Common myeloid progenitor, CD34-positive (primary cell): ENCODE results near the gene CD19.

Experiments used
- CTCF ChIA-PET: fragments of 350-600 bp; sonication (Branson Sonifier 250); formaldehyde crosslinking; loops from one replicate; lab custom pipeline; 2021; ENCODE audit warnings: antibody characterized with exemption; lab: Charles Lee
- POLR2A ChIA-PET: fragments of 350-600 bp; sonication (Branson Sonifier 250); formaldehyde crosslinking; loops from one replicate; lab custom pipeline; 2021; ENCODE audit warnings: antibody characterized with exemption; lab: Charles Lee
- DNase-seq, 3 donors: peaks; one replicate each; pipeline versions ENCODE4 v3.0.0 to v3.0.0-alpha.2; 2013
- H3K27ac ChIP-seq, 2 experiments: 1 replicate in 1 of 2; 2 replicates in 1 of 2; pipeline ENCODE4 v1.7.0; 2013; ENCODE audit warnings: inconsistent platforms in 2 of 2, low read length in 2 of 2, mild to moderate bottlenecking in 2 of 2, low read depth in 1 of 2, moderate library complexity in 1 of 2; ENCODE audit not compliant: severe bottlenecking in 2 of 2, insufficient read depth in 1 of 2, poor library complexity in 1 of 2
- H3K27me3 ChIP-seq, 5 experiments: replicated peaks in 2 of 5; 1 replicate in 3 of 5; 2 replicates in 2 of 5; pipeline versions ENCODE4 v1.6.1 to v1.7.0; 2013; ENCODE audit warnings: low read length in 4 of 5, mild to moderate bottlenecking in 2 of 5, moderate library complexity in 2 of 5, inconsistent platforms in 1 of 5; ENCODE audit not compliant: insufficient read depth in 5 of 5, control insufficient read depth in 4 of 5
- H3K36me3 ChIP-seq, 4 experiments: 1 replicate in 2 of 4; 2 replicates in 2 of 4; pipeline versions ENCODE4 v1.6.1 to v1.7.0; 2013; ENCODE audit warnings: low read length in 3 of 4, control low read depth in 1 of 4, mild to moderate bottlenecking in 1 of 4; ENCODE audit not compliant: control insufficient read depth in 4 of 4, insufficient read depth in 4 of 4
- H3K4me1 ChIP-seq, 4 experiments: 1 replicate in 3 of 4; 2 replicates in 1 of 4; pipeline versions ENCODE4 v1.6.1 to v1.7.1; 2013; ENCODE audit warnings: low read length in 3 of 4, mild to moderate bottlenecking in 3 of 4, control low read depth in 1 of 4, inconsistent platforms in 1 of 4, moderate library complexity in 1 of 4; ENCODE audit not compliant: control insufficient read depth in 4 of 4, insufficient read depth in 4 of 4; ENCODE audit errors: control extremely low read depth in 1 of 4
- H3K4me3 ChIP-seq, 7 experiments: 1 replicate in 4 of 7; 2 replicates in 3 of 7; pipeline versions ENCODE4 v1.5.1 to v1.7.0; 2013; ENCODE audit warnings: mild to moderate bottlenecking in 7 of 7, low read length in 6 of 7, moderate library complexity in 6 of 7, inconsistent platforms in 2 of 7, low read depth in 2 of 7, control low read depth in 1 of 7; ENCODE audit not compliant: insufficient read depth in 4 of 7, control insufficient read depth in 1 of 7; ENCODE audit errors: extremely low read depth in 1 of 7
- H3K9me3 ChIP-seq, 5 experiments: 1 replicate in 4 of 5; 2 replicates in 1 of 5; pipeline versions ENCODE4 v1.6.1 to v1.7.1; 2013; ENCODE audit warnings: low read length in 4 of 5, mild to moderate bottlenecking in 2 of 5, inconsistent platforms in 1 of 5, low read depth in 1 of 5, moderate library complexity in 1 of 5; ENCODE audit not compliant: control insufficient read depth in 4 of 5, insufficient read depth in 2 of 5; ENCODE audit errors: control extremely low read depth in 1 of 5
- WGBS: methylation state at CpG from one replicate; pipeline ENCODE4 v1.1.5; 2013; ENCODE audit not compliant: insufficient coverage; 5-methylcytosine and 5-hydroxymethylcytosine counted together

CD19 gene

DNA sequence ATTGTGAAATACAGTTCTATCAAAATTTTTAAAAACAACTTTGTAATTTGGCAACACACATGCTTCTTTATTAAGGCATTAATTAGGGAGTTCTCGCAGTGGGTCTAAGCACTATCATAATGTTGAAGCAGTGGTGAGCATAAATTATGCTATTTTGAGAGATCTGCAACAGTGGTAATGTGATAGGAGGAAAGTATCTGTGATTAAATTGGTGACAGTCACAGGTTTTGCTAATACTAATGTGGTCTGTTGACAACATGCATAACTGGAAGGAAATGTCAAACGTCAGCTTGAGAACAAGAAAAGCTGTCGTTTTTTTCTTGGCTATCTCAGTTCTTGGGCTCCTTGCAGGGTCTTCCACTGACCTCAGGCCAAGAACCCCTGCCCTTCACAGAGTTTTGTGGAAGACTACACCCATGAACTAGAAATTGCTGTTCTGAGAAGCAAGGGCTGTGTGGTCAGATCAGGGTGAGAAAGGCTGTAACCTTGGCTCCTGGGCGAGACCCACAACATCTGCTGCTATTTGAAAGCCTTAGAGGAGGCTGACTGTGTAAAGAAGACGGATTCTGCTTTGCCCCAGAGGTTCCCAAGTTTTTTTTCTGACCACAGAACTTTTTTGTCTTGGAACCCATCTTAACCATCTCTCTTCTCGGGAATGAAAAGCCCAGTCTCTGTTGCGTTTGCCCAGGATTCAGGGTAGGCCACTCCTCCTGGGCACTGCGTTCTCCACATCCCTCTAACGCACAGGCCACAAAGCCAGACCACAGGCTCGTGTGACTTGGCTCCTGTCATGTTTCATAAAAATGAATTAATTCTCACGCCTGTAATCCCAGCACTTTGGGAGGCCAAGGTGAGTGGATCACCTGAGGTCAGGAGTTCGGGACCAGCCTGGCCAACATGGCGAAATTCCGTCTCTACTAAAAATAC is 39.5 kb upstream of the CD19 start:
- DNase-seq: no peak
- peaks cover 0 to 9% (median 0%) of the 10 kb centered on the region in 4 experiments for H3K4me1 ChIP-seq
- ChIA-PET POLR2A (no interaction called here), CTCF (interaction anchor here (1.0 to 3.3 kb wide), 4 partner anchors 19 to 53 kb away, joined by 3 to 10 read pairs (median 3); no protein-coding TSS in a partner anchor)
- no peaks in the 10 kb centered on the region for H3K36me3 ChIP-seq
- H3K27me3 ChIP-seq: no peaks in the 10 kb centered on the region
- H3K4me3 ChIP-seq: no peak overlapping the region
- no peaks in the 10 kb centered on the region for H3K9me3 ChIP-seq
- no peak overlapping the region for H3K27ac ChIP-seq
- WGBS: 74% methylated on average over 12 of the region's 14 CpGs

DNA sequence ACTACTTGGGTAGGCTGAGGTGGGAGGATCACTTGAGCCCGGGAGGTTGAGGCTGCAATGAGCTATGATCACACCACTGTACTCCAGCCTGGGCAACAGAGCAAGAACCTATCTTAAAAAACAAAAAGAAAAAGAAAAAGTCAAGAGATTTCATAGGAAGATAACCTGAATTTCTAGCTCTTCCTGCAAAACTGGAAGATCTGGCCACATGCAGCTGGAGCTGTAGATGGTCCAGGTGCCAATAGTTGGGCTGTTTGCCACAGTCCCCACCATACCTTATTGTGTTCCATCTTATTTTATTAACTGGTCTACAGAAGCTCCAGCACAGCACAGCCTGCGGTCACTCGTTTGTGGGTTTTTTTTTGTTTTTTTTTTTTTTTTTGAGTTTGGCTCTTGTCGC is 38.5 kb upstream of the CD19 start:
- DNase-seq: no peak
- Histone ChIP-seq H3K27ac (no peak overlapping the region), H3K36me3 (no peaks in the 10 kb centered on the region), H3K4me3 (no peak overlapping the region), H3K4me1 (peaks cover 0 to 9% (median 0%) of the 10 kb centered on the region in 4 experiments), H3K27me3 (no peaks in the 10 kb centered on the region), H3K9me3 (no peaks in the 10 kb centered on the region)
- WGBS: 100% methylated on average over 1 of the region's 4 CpGs
- ChIA-PET CTCF (interaction anchor here (1.2 kb wide), 1 partner anchor 24 kb away, joined by 3 read pairs; no protein-coding TSS in a partner anchor), POLR2A (no interaction called here)

GRCh38 chr16:28895609-28896008 is 36.2 kb upstream of the CD19 start:
- Histone ChIP-seq H3K4me1 (peaks cover 0 to 9% (median 0%) of the 10 kb centered on the region in 4 experiments), H3K36me3 (no peaks in the 10 kb centered on the region), H3K27me3 (no peaks in the 10 kb centered on the region), H3K9me3 (no peaks in the 10 kb centered on the region), H3K27ac (no peak overlapping the region), H3K4me3 (no peak overlapping the region)
- ChIA-PET POLR2A (interaction anchor here (0.6 kb wide), 1 partner anchor 16 kb away, joined by 5 read pairs; no protein-coding TSS in a partner anchor), CTCF (interaction anchor here (1.5 kb wide), 1 partner anchor 49 kb away, joined by 7 read pairs; no protein-coding TSS in a partner anchor)
- DNase-seq: no peak
- 100% methylated on average over 4 of the region's 4 CpGs for WGBS

GRCh38 chr16:28897826-28898225 is 33.9 kb upstream of the CD19 start:
- 100% methylated on average over 2 of the region's 4 CpGs for WGBS
- peaks cover 0 to 13% (median 8%) of the 10 kb centered on the region in 4 experiments for H3K4me1 ChIP-seq
- H3K27ac ChIP-seq: no peak overlapping the region
- no peak for DNase-seq
- H3K4me3 ChIP-seq: no peak overlapping the region
- POLR2A ChIA-PET: no interaction called here
- CTCF ChIA-PET: interaction anchor here (1.3 kb wide), 1 partner anchor 47 kb away, joined by 4 read pairs; no protein-coding TSS in a partner anchor
- no peaks in the 10 kb centered on the region for H3K9me3 ChIP-seq
- no peaks in the 10 kb centered on the region for H3K36me3 ChIP-seq
- no peaks in the 10 kb centered on the region for H3K27me3 ChIP-seq

GRCh38 chr16:28898266-28898665 is 33.5 kb upstream of the CD19 start:
- WGBS: 97% methylated on average over 13 of the region's 15 CpGs

GRCh38 chr16:28898942-28899341 is 32.8 kb upstream of the CD19 start:
- Histone ChIP-seq H3K9me3 (no peaks in the 10 kb centered on the region), H3K27me3 (no peaks in the 10 kb centered on the region), H3K27ac (no peak overlapping the region), H3K4me3 (no peak overlapping the region), H3K4me1 (peaks cover 0 to 17% (median 16%) of the 10 kb centered on the region in 4 experiments), H3K36me3 (peaks cover 0 to under 1% (median 0%) of the 10 kb centered on the region in 4 experiments)
- no peak for DNase-seq
- WGBS: 93% methylated on average over 4 of the region's 4 CpGs
- ChIA-PET CTCF (interaction anchor here (0.7 to 1.5 kb wide), 3 partner anchors 10 to 46 kb away, joined by 3 to 4 read pairs (median 3); no protein-coding TSS in a partner anchor), POLR2A (no interaction called here)

More at GRCh38 chr16:28898266-28898665, 33.5 kb upstream of the CD19 start:
- Histone ChIP-seq H3K9me3 (no peaks in the 10 kb centered on the region), H3K27ac (no peak overlapping the region), H3K36me3 (no peaks in the 10 kb centered on the region), H3K4me3 (no peak overlapping the region), H3K27me3 (no peaks in the 10 kb centered on the region), H3K4me1 (peaks cover 0 to 17% (median 13%) of the 10 kb centered on the region in 4 experiments)
- CTCF ChIA-PET: interaction anchor here (0.7 to 1.5 kb wide), 3 partner anchors 11 to 47 kb away, joined by 3 to 4 read pairs (median 3); no protein-coding TSS in a partner anchor
- DNase-seq: no peak
- POLR2A ChIA-PET: no interaction called here
